Ureter (tissue), 1 donor: ENCODE data around the gene SEC61A2. TPM values are rescaled to one million over a fixed set of nuclear protein-coding genes. Genes with fewer than 3 reads are reported as not detected.
"Not testable (repeated sequence)": the region's sequence is repeated elsewhere in the genome, so short reads cannot be mapped to it uniquely, and the experiment has no call there.

ENCODE experiments used
- DNase-seq: peaks from one replicate; pipeline ENCODE4 v3.0.0-alpha.2; 2020; ENCODE audit warnings: low spot score
- total RNA-seq: library from RNA; stranded (reverse); gene quantifications from one replicate; pipeline ENCODE4 v1.2.4, GENCODE V29; 2023
- donor health status: DM: yes; HTN: yes; CAD: no.

Gene SEC61A2
- 8.6 TPM for total RNA-seq

DNA sequence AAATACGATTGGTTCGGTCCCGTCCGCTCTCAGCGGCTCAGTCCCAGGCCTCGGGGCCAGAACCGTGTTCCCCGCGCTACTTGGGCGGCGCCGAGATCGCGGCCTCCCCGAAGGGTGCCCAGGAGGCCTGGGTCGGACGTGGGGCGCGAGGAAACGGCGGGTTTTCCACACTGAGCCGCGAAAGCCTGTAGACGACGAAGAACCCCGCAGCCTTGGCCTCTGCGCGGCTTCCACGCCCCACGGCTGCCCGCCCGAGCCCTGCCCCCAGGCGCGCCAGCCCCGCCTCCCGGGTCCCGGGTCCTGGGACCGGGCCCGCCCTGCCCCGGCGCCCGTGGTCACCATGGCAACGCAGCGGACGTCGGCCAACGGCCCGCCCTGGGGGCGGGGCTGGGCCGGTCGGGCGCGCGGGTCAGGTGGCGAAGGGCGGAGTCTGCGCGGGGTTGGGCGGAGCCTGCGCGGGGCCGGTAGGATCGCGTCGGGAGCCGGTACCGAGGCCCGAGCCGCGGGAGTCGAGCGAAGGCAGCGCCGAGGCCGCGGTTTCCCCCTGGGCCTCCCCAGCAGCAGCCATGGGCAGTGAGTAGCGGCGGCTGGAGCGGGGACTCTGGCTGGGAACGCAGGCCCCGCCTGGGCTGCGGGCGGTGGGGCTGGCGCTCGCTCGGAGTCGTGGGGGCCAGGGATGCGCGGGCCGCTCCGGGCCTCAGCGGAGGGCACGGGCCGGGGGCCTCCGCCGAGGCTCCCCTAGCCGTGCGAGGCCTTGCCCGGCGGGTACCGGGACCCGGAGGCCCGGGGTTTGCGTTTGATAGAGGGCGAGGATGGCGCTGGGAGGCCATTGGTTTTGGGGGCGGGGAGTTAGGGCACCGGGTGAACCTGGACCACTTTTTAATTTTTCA lies at the start of gene SEC61A2:
Gene SEC61A2 (plus strand): TSS at position 456 of the 890 bp plus-strand sequence. CDS start 111 bp downstream, at position 567.
- DNase-seq = peak; percentile 95

DNA sequence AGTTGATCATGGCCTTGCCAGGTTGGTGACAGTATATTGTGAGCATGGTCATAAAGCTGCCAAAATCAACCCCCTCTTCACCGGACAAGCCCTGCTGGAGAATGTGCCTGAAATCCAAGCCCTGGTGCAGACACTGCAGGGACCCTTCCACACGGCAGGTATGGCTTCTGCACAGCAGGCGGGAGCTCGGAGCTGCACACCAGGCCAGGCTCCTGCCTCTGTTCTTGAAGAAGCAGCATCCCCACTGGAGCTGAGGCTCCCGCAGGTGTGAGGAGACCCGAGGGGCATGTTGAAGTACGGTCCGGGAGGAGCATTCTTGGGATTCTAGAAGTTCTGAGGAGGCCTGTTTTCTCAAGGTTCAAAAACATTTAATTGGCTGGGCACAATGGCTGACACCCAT lies 48.0 kb upstream of the SEC61A2 start:
- DNase-seq = no peak

DNA sequence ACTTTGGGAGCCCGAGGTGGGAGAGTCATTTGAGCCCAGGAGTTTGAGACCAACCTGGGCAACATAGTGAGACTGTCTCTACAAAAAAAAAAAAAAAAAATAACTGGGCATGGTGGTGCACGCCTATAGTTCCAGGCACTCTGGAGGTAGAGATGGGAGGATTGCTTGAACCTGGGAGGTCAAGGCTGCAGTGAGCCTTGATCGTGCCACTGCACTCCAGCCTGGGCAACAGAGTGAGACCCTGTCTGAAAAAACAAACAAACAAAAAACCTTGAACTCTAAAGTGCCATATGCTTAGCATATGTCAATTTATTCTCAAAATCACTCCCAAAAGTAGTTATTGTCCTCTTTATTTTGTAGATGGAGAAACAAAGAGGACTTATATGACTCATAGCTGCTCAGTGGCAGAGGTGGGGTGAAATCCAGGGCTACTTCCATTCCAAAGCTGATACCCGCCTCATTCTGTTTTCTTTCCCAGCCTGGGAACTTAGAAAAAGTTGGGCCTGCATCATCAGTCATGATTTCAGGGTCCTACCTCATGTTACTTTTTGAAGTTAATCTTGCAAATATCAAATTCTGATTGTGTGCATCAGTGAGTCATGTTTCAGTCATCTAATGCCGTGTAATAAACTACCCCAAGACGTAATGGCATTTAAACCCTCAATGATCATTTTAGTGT lies 47.5 kb upstream of the SEC61A2 start:
- DNase-seq = no peak

DNA sequence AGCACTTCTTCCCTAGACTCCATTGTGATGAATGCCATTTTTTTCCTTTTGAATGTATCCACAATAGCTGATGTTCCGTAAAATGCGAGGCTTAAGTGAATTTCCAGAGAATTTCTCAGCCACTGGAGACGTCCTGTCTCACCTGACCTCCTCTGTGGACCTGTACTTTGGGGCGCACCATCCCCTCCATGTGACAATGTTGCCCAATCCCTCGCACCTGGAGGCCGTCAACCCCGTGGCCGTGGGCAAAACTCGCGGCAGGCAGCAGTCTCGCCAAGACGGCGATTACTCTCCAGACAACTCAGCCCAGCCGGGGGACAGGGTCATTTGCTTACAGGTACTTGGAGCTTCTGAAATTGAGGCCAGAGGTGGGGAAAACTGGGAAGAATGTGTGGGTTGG lies 40.6 kb upstream of the SEC61A2 start:
- no peak for DNase-seq

DNA sequence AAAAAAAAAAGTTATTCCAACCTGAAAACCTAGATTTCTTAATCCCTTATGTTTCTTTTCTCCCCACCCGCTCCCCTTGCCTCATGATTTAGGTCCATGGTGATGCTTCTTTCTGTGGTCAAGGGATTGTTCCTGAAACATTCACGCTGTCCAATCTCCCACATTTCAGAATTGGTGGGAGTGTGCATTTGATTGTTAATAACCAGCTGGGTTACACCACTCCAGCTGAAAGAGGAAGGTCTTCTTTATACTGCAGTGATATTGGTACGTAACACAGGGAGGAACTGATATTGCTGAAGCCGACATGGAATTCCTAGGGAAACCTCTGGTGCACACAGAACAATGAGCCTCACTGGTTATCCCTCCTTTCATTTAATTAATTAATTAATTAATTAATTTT lies 38.1 kb upstream of the SEC61A2 start:
- no peak for DNase-seq

DNA sequence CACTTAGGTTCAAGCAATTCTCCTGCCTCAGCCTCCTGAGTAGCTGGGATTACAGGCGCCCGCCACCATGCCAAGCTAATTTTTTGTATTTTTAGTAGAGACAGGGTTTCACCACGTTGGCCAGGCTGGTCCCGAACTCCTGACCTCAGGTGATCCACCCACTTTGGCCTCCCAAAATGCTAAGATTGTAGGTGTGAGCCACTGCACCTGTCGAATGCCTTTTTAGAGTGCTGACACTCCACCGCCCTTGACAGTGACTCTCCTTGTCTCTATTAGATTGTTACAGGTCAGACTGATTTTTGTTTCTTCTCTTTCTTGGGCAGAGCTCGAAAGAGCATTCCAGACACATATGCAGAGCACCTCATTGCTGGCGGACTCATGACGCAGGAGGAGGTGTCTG lies 32.1 kb upstream of the SEC61A2 start:
- DNase-seq = not testable (repeated sequence)

DNA sequence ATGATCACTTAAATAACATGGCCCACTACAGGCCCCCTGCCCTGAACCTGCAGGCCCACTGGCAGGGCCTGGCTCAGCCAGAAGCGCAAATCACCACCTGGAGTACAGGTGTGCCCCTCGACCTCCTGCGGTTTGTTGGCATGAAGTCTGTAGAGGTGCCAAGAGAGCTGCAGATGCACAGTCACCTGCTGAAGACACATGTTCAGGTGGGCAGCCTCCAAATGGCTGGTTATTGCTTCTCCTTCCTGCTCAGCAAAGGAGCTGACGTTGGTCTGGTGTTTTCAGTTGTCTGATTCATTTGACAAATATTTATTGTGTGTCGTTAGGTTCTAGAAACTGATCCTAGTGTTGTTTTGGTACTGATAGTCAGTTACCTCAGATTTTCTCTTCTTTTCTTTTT lies 31.7 kb upstream of the SEC61A2 start:
- no peak for DNase-seq

DNA sequence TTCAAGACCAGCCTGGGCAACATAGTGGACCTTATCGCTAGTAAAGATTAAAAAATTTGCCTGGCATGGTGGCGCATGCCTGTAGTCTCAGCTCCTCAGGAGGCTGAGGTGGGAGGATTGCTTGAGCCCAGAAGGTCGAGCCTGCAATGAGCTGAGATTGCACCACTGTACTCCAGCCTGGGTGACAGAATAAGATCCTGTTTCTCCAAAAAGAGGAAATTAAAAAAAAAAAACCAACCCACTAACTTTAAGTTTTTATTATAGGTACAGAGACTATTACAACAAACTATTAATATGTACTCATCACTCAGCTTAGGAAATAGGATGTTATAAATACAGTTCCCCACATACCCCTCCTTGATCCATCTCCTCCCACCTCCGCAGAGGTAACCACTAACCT lies 30.5 kb upstream of the SEC61A2 start:
- DNase-seq = no peak

DNA sequence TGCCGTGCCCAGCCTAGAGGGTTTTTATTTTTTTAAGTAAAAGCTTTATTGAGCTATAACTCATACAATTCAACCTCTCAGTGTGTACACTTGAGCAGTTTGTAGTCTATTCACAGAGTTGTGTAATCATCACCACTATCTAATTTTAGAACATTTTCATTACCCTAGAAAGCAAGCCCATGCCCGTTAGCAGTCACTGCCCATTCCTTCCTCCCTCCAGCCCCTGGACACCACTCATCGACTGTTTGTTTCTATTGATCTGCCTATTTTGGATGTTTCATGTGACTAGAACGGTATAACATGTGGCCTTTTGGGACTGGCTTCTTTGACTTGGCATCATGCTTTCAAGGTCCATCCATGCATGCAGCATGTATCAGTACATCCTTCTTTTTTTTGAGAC lies 25.7 kb upstream of the SEC61A2 start:
- no peak for DNase-seq

DNA sequence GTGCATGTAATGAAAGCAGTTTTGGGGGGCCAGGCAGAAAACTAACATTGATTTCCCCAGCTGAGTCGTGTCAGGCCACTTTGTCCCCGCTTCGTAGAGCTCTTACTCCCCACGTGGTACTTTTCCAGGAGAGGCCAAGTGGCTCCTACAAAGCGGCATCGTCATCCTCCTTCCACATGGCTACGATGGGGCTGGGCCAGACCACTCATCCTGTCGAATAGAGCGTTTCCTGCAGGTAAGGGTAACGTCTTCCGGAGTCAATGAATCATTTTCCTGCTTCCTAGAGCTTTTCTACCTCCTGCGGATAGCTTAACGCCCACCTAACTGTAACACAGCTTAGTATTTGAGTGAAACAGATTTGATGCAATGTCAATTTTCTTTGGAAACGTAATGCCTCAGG lies 21.7 kb upstream of the SEC61A2 start:
- no peak for DNase-seq

DNA sequence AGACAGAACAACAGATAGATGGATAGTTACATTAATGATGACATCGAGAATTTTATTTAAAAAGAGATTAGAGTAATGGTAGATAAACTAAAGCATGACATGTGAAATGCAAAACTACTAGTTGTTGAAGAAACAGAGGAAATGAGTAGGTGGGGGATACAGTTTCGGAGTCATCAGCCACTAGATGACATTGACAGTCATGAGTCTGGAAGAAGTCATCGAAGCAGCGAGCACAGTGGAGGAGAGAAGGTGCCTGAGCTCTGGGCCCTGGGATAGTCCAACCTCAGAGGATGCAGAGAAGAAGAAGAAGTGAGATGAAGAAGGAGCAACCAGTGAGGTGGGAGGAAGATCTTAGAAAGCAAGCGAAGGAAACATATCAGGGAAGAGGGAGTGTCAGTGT lies 20.2 kb upstream of the SEC61A2 start:
- DNase-seq = no peak

DNA sequence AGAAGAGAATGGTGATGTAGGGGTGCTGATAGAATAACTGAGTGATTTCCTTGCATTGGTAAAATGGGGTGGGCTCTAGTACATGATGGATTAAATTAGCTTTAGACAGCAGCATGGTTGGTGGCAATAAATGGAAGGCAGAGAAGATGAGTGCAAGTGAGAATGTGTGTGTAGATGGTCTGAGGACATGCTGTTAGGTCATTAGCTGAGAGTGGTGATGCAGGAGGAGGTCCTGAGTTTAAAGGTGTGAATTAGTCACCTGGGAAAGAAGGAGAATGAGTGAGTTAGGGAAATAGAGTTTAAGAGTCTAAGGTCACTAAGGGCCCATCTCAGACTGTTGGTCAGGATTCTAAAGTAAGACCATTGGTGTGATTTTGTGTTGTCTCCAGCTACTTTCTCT lies 17.9 kb upstream of the SEC61A2 start:
- no peak for DNase-seq

DNA sequence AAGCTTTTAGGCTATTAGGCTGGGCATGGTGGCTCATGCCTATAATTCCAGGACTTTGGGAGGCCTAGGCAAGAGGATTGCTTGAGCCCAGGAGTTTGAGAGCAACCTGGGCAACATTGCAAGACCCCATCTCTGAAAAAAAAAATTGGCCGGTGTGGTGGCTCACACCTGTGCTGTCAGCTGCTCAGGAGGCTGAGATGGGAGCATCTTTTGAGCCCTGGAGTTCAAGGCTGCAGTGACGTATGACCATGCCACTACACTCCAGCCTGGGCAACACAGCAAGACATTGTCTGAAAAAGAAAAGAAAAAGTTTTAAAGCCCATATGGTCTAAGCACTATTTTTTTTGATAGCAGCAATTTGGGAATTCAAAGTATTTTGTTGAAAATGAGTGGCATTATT lies 15.8 kb upstream of the SEC61A2 start:
- no peak for DNase-seq

DNA sequence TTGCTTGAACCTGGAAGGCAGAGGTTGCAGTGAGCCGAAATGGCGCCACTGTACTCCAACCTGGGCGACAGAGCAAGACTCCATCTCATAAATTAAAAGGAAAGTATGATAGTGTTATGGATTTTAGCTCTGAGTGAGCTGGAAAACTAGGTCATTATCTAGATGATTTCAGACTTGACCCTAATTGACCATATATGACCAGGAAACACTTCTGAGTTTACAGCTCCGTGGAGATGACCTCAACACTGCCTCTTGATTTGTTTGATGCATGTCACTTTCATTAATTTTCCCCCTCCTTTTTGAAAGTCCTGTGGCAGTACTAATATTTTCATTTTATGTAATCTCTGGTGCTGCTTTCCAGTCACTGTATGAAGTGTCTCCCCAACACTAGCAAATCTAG lies 7.8 kb upstream of the SEC61A2 start:
- no peak for DNase-seq

DNA sequence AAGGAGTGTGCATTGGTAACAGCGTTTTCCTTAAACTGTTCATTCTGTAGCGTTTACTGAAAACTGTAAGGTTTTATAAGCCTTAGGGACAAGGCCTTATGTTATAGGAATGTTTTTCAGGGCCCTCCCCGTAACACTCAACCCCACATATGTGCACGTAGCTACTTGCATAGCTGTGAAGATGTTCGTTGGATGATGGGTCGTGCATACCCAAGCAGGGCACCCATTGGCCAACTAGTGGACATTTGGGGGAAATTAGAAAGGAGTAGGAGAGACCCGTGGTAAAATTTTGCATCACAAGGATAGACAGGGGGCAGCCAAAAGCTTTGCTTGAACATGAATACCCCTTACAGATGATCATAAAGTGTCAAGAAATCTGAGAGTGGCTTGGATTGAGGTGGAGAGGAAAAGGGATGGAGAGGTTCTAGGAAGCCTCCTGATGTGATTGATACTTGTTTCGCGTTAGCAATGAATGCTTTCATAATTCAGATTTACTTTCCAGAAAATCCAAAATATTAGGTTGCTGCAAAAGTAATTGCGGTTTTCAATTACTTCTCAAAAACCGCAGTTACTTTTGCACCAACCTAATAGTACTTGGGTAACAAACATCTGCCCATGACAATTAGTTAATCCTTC lies 878 bp downstream of the SEC61A2 start:
- DNase-seq = no peak

DNA sequence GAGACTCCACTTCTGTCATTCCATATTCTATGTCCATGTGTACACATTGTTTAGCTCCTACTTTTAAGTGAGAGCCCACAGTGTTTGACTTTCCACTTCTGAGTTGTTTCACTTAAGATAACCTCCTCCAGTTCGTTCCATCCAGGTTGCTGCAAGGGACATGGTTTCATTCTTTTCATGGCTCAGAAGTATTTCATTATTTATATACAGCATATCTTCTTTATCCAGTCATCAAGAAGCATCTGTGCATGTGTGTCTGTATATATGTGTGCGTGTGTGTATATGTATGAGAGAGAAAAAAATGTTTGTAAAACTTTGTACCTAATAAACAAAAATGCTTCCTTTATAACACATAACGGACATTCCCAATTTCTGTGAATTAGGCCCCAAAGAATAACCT lies 6.2 kb downstream of the SEC61A2 start:
- DNase-seq = no peak

DNA sequence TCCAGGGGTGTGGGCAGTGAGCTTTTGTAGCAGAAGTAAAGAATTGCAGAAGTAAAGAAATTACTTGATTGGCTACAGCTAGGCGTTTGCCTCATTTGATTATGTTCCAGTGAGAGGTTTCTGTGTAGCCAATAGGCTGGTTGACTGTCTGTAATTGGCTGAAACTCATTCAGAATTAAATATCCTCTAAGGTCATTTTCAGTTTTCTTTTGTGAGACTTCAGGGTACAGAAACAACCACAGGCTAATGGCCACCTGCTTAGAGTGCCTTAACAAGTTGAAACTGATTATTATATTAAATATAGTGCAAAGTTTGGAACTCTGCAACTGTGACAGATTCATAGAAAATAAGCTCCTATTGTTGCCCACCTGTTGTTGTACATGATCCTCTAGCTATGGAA lies 10.6 kb downstream of the SEC61A2 start:
- DNase-seq = no peak

DNA sequence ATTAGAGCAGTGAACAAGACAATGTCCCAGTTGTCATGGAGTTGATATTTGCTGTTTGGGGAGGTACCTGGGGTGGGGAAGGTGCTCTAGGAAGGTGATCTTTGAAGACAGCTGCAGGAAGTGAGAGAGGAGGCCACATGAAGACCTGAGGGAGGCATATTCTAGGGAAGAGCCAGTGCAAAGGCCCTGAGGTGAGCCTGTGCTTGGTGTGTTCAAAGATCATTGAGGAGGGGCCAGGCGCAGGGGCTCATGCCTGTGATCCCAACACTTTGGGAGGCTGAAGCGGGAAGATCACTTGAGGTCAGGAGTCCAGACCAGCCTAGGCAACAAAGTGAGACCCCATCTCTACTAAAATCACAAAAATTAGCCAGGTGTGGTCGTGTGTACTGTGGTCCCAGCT lies 15.1 kb downstream of the SEC61A2 start:
- DNase-seq = no peak

DNA sequence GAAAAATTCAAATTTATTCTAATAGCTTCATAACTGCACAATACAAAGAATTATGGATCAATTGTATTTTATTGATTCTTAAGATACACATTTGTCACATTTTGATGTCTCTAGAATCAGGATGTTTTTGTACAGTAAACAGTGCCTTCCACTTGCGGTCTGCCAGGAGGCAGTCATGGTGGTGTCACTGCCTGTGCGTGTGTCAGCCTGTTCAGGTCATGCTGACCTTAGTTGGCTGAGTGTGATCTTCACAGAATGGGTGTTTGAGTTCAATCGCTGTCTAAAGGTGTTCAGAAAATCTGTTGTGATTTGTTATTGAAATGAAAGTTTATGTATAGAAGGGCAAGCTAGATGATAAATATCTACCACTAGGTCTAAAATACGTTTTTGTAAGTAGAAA lies 20.7 kb downstream of the SEC61A2 start:
- no peak for DNase-seq

DNA sequence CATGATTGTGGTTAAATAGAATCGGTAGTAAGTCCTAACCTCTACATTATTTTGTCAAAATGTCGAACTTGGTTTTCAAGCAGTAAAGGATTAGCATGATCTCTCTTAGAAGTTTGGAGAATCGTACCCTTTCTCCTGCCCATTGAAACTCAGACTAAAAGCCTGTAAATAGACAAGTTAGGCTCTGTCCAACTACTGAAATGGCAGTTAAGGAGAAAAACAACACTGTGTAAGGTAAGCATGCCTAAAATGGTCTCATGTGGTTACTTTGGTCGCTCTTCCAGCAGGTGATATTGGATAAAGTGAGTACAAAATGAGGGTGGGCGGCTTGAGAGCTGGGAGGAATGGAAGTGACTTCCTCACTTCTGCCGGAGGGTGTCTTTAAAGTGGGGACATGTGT lies 25.0 kb downstream of the SEC61A2 start:
- no peak for DNase-seq

DNA sequence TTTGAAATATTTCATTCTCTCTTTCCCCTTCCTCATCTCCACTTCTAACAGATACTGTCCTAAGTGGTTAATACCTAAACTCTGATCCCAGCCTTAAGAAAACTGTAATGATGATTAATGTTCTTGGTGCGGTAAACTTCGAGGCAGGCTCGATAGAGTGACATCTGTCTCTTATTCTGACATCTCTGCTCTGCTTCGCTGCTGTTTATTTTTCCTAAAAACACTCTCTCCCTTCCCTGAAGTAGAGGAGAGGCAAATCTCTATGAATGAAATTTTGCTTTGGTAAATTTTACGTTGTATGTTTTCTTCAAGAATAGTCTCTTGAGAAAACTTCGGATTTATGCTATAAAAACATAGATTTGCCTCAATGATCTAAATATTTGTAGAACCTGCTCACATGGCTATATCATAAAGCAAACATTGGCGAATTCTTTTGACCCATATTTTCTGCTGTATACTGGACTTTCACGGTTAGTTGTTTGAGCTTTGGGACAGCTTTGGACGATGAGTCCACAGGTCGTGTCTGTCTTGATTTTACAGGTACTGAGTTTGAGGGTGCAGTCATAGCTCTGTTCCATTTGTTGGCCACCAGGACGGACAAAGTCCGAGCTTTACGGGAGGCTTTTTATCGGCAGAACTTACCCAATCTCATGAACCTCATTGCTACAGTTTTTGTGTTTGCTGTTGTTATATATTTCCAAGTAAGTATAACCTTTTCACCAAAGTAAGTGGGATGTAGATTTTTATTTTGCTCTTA lies 27.1 kb downstream of the SEC61A2 start:
- DNase-seq = no peak

DNA sequence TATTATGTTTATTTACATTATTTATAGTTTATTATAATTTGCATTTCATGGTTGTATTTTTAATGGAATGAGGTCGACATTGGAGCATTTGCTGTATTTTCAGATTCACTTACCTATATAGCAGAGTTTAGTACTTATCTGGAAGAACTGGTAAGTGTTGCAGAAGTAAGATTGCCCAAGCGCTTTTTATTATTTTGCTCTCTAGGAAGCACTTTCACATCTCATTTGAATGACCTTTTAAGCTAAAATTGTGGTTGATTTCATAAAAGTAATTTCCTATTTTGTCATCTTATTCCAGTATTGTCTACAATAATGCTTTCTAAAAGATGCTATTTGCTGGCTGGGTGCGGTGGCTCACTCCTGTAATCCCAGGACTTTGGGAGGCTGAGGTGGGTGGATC lies 28.6 kb downstream of the SEC61A2 start:
- no peak for DNase-seq
